ENCODE results near the gene PRTG.

DNA sequence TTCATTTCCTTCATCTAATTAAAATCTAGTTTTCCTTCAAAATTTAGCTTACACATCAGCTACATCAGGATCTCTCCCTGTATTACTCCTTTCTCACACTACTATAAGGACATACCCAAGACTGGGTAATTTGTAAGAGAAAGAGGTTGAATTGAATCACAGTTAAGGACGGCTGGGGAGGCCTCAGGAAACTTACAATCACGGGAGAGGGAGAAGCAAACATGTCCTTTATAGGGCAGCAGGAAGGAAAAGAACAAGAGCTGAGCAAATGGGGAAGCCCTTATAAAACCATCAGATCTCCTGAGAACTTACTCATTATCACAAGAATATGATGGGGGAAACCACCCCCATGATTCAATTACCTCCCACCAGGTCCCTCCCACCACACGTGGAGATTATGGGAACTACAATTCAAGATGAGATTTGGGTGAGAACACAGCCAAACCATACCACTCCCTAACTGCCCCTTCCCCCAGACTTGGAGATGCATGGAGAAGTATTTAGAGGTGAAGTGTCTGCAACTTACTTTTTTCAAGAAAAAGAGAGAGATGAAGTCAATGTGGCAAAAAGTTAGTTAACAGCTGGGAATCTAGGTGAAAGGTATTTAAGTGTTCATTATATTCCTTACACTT, 21.3 kb downstream of the PRTG start:
- TF ChIP-seq CTCF (conservative IDR thresholded peaks at IDR 0.05; ENCODE audit: low read length) (no peak), EZH2phosphoT487 (IDR thresholded peaks at IDR 0.05; ENCODE audit: borderline replicate concordance, low read depth, low read length) (no peak)

Measured in OCI-LY7 (cell line).